ENCODE results near the gene MICALL1.

The MICALL1 gene

DNA sequence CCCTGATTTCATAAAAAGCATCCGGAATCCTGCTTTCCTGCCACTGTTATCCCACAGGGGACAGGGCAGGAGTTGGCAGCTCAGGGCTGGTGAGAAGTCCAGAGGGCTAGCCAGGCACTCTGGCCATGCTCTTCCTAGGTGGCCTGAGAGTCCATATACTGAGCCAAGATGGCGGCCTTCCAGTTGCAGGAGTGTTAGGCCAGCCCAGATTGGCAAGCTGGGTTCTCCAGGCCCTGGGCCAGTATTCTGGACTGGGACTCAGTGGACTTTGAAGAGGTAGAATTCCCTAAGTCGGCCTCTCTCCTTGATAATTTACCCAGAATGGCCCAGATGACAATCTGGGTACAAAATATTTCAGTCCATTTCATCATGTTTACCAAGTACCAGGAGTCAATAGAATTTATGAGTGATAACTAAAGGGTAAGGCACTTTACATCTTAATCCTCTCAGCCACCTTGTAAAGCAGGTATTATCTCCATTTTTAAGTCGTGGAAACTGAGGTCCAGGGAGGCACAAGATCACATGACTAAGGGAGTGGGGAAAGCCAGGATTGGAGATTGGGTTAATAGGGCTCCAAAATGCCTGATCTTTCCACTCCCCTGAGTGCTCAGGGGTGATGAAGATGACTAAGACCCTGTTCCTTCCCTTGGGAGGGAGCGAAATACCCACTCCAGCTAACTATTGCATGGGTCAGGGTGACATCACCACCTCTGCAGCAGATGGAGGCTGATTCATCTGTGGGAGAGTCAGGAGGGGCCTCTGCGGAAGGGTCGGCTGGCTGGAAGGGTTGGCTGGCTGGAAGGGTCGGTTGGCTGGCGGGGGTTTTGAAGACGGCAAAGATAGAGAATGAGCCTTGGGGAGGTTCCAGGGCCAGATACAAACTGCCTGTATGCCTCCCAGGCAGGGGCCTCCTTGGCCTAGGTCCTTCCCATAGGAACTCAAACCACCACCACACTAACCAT lies 1.2 kb upstream of the MICALL1 start:
- peak in 1 of 2 donors; percentile 21 for DNase-seq (ENCODE audit: low read depth in 2 of 2)

- DNase-seq (ENCODE audit: low read depth in 2 of 2): no peak
Observed at GRCh38 chr22:37906364-37907008, 389 bp downstream of the MICALL1 start.

- DNase-seq (ENCODE audit: low read depth in 2 of 2): no peak
Observed at GRCh38 chr22:37907036-37907954, 1.2 kb downstream of the MICALL1 start.

DNA sequence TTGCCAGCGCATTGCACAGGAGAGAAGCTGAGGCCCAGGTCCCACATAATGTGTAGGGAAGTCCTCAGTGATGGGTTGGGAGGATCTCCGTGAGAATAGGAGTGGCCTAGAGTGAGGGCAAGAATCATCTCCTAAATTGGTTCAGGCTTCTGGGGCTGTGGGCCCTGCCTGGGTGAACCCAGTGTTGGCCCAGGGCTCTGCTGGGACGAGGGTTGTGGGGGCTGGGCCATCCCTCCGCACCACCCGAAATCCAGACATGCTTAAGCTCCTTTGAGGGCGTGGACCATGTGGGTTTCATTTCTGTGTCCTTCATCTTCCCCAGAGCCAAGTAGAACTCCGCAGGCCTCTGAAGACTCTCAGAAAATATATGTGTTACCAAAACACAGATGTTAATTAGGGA lies 3.7 kb downstream of the MICALL1 start:
- no peak for DNase-seq (ENCODE audit: low read depth in 2 of 2)

DNA sequence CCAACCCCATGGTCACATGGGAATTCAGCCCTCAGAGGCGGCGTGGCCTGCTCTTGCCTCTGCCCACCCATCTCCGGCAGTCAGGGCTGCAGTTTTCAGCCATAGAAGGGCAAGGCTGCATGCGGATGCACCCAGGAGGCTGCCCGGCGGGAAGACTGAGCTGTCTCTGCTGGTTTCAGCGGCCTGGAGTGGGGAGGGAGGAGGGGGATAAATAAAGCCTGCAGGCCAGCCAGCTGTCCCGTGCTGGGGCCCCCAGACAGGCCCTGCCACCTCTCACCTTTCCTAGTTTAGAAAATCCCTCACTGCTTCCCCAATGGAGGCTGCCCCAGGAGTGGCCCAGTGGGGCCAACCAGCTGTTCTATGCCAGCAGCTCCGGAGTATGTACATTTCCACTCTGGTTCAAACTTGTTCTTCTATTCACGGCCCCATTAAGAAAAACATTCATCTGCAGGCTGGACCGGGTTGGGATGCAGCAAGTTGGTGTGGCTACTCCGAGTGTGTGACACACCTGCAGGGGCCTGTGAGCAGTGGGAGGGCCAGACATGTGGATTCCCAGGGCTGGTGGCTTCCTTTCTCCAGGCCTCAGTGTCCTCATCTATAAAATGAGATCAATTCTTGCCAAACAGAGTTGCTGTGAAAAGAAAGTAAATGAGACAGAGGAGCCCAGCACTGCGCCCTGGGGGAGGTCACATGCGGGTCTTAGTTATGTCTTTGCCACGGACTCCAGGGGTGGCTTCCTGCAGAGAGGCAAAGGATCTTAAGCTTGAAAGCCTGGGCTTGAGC lies 5.0 kb downstream of the MICALL1 start:
- DNase-seq (ENCODE audit: low read depth in 2 of 2): no peak

GRCh38 chr22:37911697-37912096 lies 5.6 kb downstream of the MICALL1 start:
- no peak for DNase-seq (ENCODE audit: low read depth in 2 of 2)

DNA sequence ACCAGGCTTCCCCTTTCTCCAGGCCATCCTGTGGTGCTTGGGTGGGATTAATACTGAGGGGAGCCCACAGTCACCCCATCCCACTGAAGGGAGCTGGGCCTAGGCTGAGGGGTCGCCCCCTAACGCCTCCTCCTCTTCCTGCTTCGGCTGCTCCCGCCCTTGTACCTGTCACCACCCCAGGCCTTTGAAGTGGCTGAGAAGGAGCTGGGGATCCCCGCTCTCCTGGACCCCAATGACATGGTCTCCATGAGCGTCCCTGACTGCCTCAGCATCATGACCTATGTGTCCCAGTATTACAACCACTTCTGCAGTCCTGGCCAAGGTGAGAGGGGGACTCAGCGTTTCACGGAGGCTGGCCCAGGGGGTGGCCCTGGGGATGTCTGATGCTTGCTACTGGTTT lies 6.1 kb downstream of the MICALL1 start:
- DNase-seq (ENCODE audit: low read depth in 2 of 2): no peak

DNA sequence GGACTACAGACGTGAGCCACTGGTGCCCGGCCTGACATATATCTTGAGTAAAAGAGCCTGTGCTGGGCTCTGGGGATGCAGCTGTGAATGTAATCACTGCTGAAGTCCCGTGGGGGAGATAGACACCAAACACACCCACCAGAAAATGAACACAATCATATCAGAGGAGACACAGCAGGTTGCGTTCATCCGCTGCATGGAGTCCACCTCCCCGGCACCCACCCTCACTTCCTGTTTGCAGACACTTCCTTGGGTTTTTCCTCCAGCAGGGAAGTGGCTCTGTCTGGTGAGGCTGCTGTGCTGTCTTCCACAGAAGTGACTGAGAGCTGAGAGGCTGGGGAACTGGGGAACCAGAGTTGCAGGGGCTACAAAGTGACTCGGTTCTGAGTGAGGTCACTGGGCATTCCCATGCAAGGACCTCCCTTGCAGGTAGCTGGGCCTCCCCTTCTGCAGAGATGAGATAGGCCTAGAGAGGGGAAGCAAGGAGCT lies 7.2 kb downstream of the MICALL1 start:
- DNase-seq (ENCODE audit: low read depth in 2 of 2): no peak

- DNase-seq (ENCODE audit: low read depth in 2 of 2): no peak
Observed at GRCh38 chr22:37916311-37916710, 10.2 kb downstream of the MICALL1 start.

DNA sequence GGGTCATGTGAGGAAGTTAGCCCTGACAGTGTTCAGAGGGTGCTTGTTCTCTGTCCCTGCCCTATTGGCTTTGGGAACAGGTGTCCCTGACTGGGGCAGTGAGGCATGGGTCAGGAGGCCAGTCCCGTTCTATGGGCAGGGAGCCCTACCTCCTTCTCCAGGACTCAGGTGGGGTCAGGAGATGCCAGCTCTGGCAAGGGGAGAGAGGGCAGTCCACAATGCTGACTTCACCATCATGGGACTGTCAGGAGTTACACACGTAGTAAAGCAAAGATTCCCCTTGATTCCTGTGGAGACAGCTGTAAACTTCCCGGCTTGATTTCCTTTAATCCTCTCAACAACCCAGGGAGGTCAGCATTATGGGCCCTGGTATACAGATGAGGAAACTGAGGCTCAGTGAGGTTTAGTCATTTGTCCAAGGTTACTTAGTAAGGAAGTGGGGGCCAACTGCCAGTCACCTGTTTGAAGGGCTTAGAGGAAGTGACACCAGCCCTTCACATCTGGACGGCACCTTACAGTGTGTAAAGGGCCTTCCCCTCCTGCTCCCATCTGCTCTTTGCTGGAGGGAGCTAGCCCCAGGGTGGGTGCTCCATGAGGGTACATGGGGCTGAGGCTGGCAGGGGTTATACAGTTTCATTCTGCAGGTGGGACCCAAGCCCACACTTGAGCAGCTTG lies 11.9 kb downstream of the MICALL1 start:
- no peak for DNase-seq (ENCODE audit: low read depth in 2 of 2)

- DNase-seq (ENCODE audit: low read depth in 2 of 2): no peak
Observed at GRCh38 chr22:37918580-37919270, 12.6 kb downstream of the MICALL1 start.

DNA sequence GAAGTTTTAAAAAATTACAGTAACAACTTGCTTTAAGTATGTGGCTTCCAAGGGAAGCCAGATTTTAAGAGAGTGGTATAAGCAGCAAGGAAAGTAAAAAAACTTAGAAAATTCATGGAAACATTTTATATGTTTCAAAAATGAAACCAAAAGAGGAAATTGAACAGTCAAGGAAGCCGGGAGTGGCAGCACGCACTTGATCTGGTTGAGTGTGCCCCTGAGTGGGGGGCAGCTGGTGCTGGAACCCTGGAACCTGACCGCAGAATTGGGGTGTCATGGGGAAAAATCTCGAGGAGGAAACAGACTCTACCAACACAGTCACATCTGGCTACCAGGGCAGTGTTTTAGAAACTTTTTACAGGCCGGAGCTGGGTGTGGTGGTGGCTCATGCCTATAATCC lies 14.0 kb downstream of the MICALL1 start:
- no peak for DNase-seq (ENCODE audit: low read depth in 2 of 2)

- DNase-seq (ENCODE audit: low read depth in 2 of 2): no peak
Observed at GRCh38 chr22:37922191-37922590, 16.1 kb downstream of the MICALL1 start.

- no peak for DNase-seq (ENCODE audit: low read depth in 2 of 2)
Observed at GRCh38 chr22:37923927-37924326, 17.8 kb downstream of the MICALL1 start.

DNA sequence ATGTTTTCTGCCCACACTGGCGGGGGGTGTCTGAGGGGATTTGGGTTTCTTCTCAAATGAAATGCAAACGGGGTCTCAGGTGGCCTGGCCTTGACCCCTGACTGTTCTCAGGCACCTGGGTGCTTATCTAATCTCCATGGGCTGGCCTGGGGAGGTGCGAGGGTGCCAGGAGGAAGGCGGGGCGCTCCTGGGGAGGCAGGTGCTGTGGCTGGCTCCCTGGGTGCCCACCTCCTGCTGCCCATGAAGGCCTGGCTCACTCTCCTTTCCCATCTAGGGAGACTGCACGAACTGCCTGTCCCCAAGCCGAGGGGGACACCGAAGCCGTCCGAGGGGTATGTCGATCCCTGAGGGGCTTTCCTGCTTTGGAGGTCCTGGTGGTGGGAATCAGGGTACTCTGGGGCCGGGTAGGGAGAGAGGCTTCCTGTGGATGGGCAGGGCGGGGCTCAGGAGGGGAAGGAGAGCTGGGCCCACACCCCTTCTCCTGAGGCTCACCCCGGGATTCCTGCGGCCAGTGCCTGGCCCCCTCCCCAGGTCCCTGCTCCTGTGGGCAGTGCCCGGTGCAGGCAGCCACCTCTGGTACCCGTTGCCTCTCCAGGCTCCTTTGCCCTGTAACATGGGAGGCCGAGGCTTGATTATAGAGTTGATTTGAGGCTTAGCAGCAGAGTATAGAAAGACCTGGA lies 18.4 kb downstream of the MICALL1 start:
- no peak for DNase-seq (ENCODE audit: low read depth in 2 of 2)

GRCh38 chr22:37925330-37925729 lies 19.2 kb downstream of the MICALL1 start:
- no peak for DNase-seq (ENCODE audit: low read depth in 2 of 2)

DNA sequence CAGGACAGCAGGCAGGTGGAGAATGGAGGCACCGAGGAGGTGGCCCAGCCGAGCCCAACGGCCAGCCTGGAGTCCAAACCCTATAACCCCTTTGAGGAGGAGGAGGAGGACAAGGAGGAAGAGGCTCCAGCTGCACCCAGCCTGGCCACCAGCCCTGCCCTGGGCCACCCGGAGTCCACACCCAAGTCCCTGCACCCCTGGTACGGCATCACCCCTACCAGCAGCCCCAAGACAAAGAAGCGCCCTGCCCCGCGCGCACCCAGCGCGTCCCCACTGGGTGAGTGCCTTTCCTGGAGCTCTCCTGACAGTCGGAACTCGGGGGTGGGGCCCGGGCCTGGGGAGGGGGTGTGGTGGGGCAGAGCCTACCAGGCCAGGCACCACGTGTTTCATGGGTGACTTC lies 19.7 kb downstream of the MICALL1 start:
- DNase-seq (ENCODE audit: low read depth in 2 of 2): no peak

DNA sequence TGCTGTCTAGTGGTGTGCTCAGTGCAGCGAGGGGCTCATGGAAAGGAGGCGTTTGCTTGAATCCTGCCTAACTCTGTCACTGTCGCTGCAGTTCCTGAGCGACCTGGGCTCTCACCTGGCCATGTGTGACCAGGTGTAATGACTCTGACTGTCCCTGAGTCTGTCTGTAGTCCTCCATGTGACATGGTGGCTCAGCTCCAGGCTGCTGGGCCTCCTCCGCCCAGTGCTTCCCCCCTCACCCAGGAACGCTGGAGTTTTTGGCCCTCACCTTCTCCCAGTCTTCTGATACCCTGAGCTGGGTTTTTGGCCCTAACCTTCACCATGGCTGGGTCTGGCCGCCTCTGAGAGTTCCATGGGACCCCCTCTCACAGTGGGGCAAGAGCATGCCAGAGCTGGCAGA lies 20.3 kb downstream of the MICALL1 start:
- DNase-seq (ENCODE audit: low read depth in 2 of 2): no peak
